8988T (cell line): ENCODE measurements around the gene APBB2.
A peak's percentile ranks its signal among the peaks of the same experiment; 100 is the strongest.

Experiments used
- DNase-seq: peaks from one replicate; pipeline ENCODE4 v3.0.0; 2011

The APBB2 gene

GRCh38 chr4:41133454-41134018 is 80.8 kb downstream of the APBB2 start:
- no peak for DNase-seq

- no peak for DNase-seq
These were observed 82.2 kb downstream of the APBB2 start for GRCh38 chr4:41132055-41132683.

GRCh38 chr4:41129936-41130440 is 84.4 kb downstream of the APBB2 start:
- DNase-seq = no peak

- no peak for DNase-seq
These were observed 85.1 kb downstream of the APBB2 start for GRCh38 chr4:41129128-41129754.

GRCh38 chr4:41125558-41126311 is 88.6 kb downstream of the APBB2 start:
- no peak for DNase-seq

- peak; percentile 51 for DNase-seq
These were observed 89.3 kb downstream of the APBB2 start for GRCh38 chr4:41124916-41125548.

GRCh38 chr4:41122775-41123174 is 91.6 kb downstream of the APBB2 start:
- DNase-seq = no peak

- no peak for DNase-seq
These were observed 92.0 kb downstream of the APBB2 start for GRCh38 chr4:41122309-41122708.

GRCh38 chr4:41121906-41122305 is 92.4 kb downstream of the APBB2 start:
- no peak for DNase-seq

- no peak for DNase-seq
These were observed 93.8 kb downstream of the APBB2 start for GRCh38 chr4:41120297-41121217.

- no peak for DNase-seq
These were observed 94.5 kb downstream of the APBB2 start for GRCh38 chr4:41119867-41120295.

- no peak for DNase-seq
These were observed 102.6 kb downstream of the APBB2 start for GRCh38 chr4:41111791-41112190.

GRCh38 chr4:41110050-41110449 is 104.3 kb downstream of the APBB2 start:
- DNase-seq = no peak

GRCh38 chr4:41108481-41108880 is 105.9 kb downstream of the APBB2 start:
- DNase-seq = no peak

- no peak for DNase-seq
These were observed 107.5 kb downstream of the APBB2 start for GRCh38 chr4:41106694-41107419.

- no peak for DNase-seq
These were observed 108.3 kb downstream of the APBB2 start for GRCh38 chr4:41106081-41106480.

- no peak for DNase-seq
These were observed 110.2 kb downstream of the APBB2 start for GRCh38 chr4:41104155-41104554.

GRCh38 chr4:41103657-41104056 is 110.7 kb downstream of the APBB2 start:
- no peak for DNase-seq

GRCh38 chr4:41102414-41103092 is 111.8 kb downstream of the APBB2 start:
- DNase-seq = no peak
